Glomerular endothelial cell (primary cell): ENCODE measurements around the gene ARL11. TPM values are rescaled to one million over a fixed set of nuclear protein-coding genes. Genes with fewer than 3 reads are reported as not detected.

Experiments
- DNase-seq: peaks from one replicate; pipeline ENCODE4 v3.0.0-alpha.2; 2011; ENCODE audit warnings: low read depth, low spot score; ENCODE audit errors: extremely low read depth
- total RNA-seq: library from RNA; depleted of rRNA; stranded (reverse); fragments of >200 nt; gene quantifications from 2 replicates; pipeline ENCODE4 v1.2.3, GENCODE V29; 2015

ARL11 gene
- total RNA-seq, 1 donor from 2014 or later: 0.29 TPM

GRCh38 chr13:49646688-49647087 lies 18.4 kb downstream of the ARL11 start:
- no peak for DNase-seq

GRCh38 chr13:49649244-49649962 lies 21.1 kb downstream of the ARL11 start:
- DNase-seq: no peak

GRCh38 chr13:49649963-49650312 lies 21.6 kb downstream of the ARL11 start:
- no peak for DNase-seq

- no peak for DNase-seq
Measured at GRCh38 chr13:49651570-49652354, 23.5 kb downstream of the ARL11 start.

- DNase-seq: no peak
Measured at GRCh38 chr13:49652355-49653305, 24.3 kb downstream of the ARL11 start.

GRCh38 chr13:49653478-49653877 lies 25.2 kb downstream of the ARL11 start:
- no peak for DNase-seq

GRCh38 chr13:49654011-49654410 lies 25.7 kb downstream of the ARL11 start:
- DNase-seq: no peak

GRCh38 chr13:49655906-49656305 lies 27.6 kb downstream of the ARL11 start:
- no peak for DNase-seq

- no peak for DNase-seq
Measured at GRCh38 chr13:49657241-49657641, 28.9 kb downstream of the ARL11 start.

GRCh38 chr13:49664606-49665005 lies 36.3 kb downstream of the ARL11 start:
- DNase-seq: no peak

- DNase-seq: no peak
Measured at GRCh38 chr13:49667773-49668172, 39.5 kb downstream of the ARL11 start.

GRCh38 chr13:49669735-49670309 lies 41.5 kb downstream of the ARL11 start:
- no peak for DNase-seq

- DNase-seq: no peak
Measured at GRCh38 chr13:49670828-49671227, 42.5 kb downstream of the ARL11 start.

- no peak for DNase-seq
Measured at GRCh38 chr13:49676581-49677298, 48.4 kb downstream of the ARL11 start.

- DNase-seq: no peak
Measured at GRCh38 chr13:49678191-49678914, 50.0 kb downstream of the ARL11 start.

- DNase-seq: no peak
Measured at GRCh38 chr13:49679246-49679645, 50.9 kb downstream of the ARL11 start.

- no peak for DNase-seq
Measured at GRCh38 chr13:49681842-49682435, 53.6 kb downstream of the ARL11 start.
